K562 (cell line): ENCODE measurements around the gene GRB14. TPM values are rescaled to one million over a fixed set of nuclear protein-coding genes. Genes with fewer than 3 reads are reported as not detected.

Experiments used
- ATAC-seq: fragments of 200-7000 bp; cut with Tn5 transposase; 3 replicates; pipeline ENCODE4 v1.9.1; 2020; ENCODE audit warnings: moderate library complexity
- BruUV-seq: library from RNA; stranded (reverse); fragments of 400-500 nt; replicated peaks from 2 replicates; lab custom pipeline; 2021; lab: Mats Ljungman, UMichigan
- CTCF ChIA-PET: fragments of 300-600 bp; formaldehyde crosslinking; extraction: SDS; loops from one replicate; lab custom pipeline; 2021; ENCODE audit warnings: low intra/inter-chr PET ratio; lab: Yijun Ruan, JAX
- POLR2A ChIA-PET: fragments of 300-600, 350-650 bp; sonication (Branson Sonifier 250); formaldehyde crosslinking; extraction: SDS; loops from one replicate; lab custom pipeline; 2021; ENCODE audit warnings: antibody characterized with exemption, inconsistent platforms; lab: Yijun Ruan, JAX
- DNase-seq, 4 experiments: peaks; one replicate each; pipeline versions ENCODE4 v3.0.0 to v3.0.0-alpha.2; 2011 to 2018; ENCODE audit warnings: low spot score in 3 of 4, mixed read lengths in 3 of 4; ENCODE audit errors: extremely low read depth in 1 of 4
- FAIRE-seq: peaks from 2 replicates; lab custom pipeline; 2011; peaks lifted over from hg19 to GRCh38; lab: Jason Lieb, UNC
- H2AFZ ChIP-seq: 2 replicates; pipeline ENCODE4 v1.6.0; 2011; ENCODE audit warnings: low read depth, low read length, control low read depth, inconsistent platforms
- H3K27ac ChIP-seq: fragments of 200-600 bp; 3 replicates; pipeline ENCODE4 v1.8.0; 2011; ENCODE audit warnings: low read depth, mild to moderate bottlenecking, control low read depth, inconsistent platforms, low read length, moderate library complexity, mixed read lengths; ENCODE audit errors: extremely low read depth
- H3K27me3 ChIP-seq, 2 experiments: fragments of 300-600 bp in 1 of 2; 2 replicates in 1 of 2; 3 replicates in 1 of 2; pipeline versions ENCODE4 v1.6.0 to v1.8.0; 2011; ENCODE audit warnings: inconsistent platforms in 2 of 2, low read length in 2 of 2, mild to moderate bottlenecking in 1 of 2, mixed read lengths in 1 of 2, moderate library complexity in 1 of 2; ENCODE audit not compliant: control insufficient read depth in 2 of 2, insufficient read depth in 2 of 2
- H3K36me3 ChIP-seq: fragments of 300-600 bp; 3 replicates; pipeline ENCODE4 v1.8.0; 2011; ENCODE audit warnings: mild to moderate bottlenecking, low read length, inconsistent platforms; ENCODE audit not compliant: control insufficient read depth, insufficient read depth
- H3K4me1 ChIP-seq, 2 experiments: fragments of 200-600 bp in 1 of 2; replicated peaks in 1 of 2; 2 replicates in 1 of 2; 3 replicates in 1 of 2; pipeline versions ENCODE4 v1.5.1 to v1.8.0; 2011; ENCODE audit warnings: inconsistent platforms in 2 of 2, low read length in 2 of 2, mild to moderate bottlenecking in 1 of 2, mixed read lengths in 1 of 2, moderate library complexity in 1 of 2; ENCODE audit not compliant: control insufficient read depth in 2 of 2, insufficient read depth in 2 of 2
- H3K4me2 ChIP-seq: 2 replicates; pipeline ENCODE4 v1.6.1; 2011; ENCODE audit warnings: low read length, control low read depth, inconsistent platforms, mixed read lengths; ENCODE audit not compliant: insufficient read depth
- H3K4me3 ChIP-seq: fragments of 200-600 bp; sonication (generic), shearing (Covaris generic); 2 replicates; pipeline ENCODE4 v1.5.1; 2016; ENCODE audit warnings: control low read depth, inconsistent platforms
- H3K79me2 ChIP-seq: fragments of 200-600 bp; 3 replicates; pipeline ENCODE4 v1.8.0; 2011; ENCODE audit warnings: low read length, inconsistent platforms; ENCODE audit not compliant: control insufficient read depth, insufficient read depth
- H3K9ac ChIP-seq, 2 experiments: 2 replicates each; pipeline versions ENCODE4 v1.6.0 to v1.6.1; 2011; ENCODE audit warnings: low read depth in 2 of 2, low read length in 2 of 2, control low read depth in 1 of 2, inconsistent platforms in 1 of 2, mild to moderate bottlenecking in 1 of 2, mixed read lengths in 1 of 2; ENCODE audit not compliant: insufficient read depth in 1 of 2
- H3K9me1 ChIP-seq: one replicate; pipeline ENCODE4 v1.6.0; 2011; ENCODE audit warnings: inconsistent platforms, mild to moderate bottlenecking, low read length, moderate library complexity; ENCODE audit not compliant: control insufficient read depth, insufficient read depth
- H3K9me3 ChIP-seq: replicated peaks from 2 replicates; pipeline ENCODE4 v1.5.1; 2011; ENCODE audit warnings: low read depth, low read length, inconsistent platforms; ENCODE audit not compliant: control insufficient read depth, insufficient read depth
- H4K20me1 ChIP-seq: replicated peaks from 2 replicates; pipeline ENCODE4 v1.6.1; 2011; ENCODE audit warnings: low read length, inconsistent platforms, mixed read lengths; ENCODE audit not compliant: control insufficient read depth, insufficient read depth
- CC2D1A ChIP-seq: fragments of 450-650 bp; IDR thresholded peaks from 2 replicates; pipeline ENCODE4 v1.6.1; 2017; ENCODE audit warnings: mild to moderate bottlenecking
- DDX20 ChIP-seq: fragments of 450-650 bp; IDR thresholded peaks from 2 replicates; pipeline ENCODE4 v1.6.1; 2016; ENCODE audit warnings: missing genetic modification characterization, low read depth, mild to moderate bottlenecking, missing compliant biosample characterization, moderate library complexity
- ELK1 ChIP-seq: sonication (generic); formaldehyde crosslinking; IDR thresholded peaks from 2 replicates; pipeline ENCODE4 v1.8.1; 2022; ENCODE audit warnings: missing genetic modification reagents
- IFI16 ChIP-seq: fragments of 250-450 bp; sonication (Bioruptor Pico); IDR thresholded peaks from 2 replicates; pipeline ENCODE4 v2.1.2; 2022; ENCODE audit warnings: mild to moderate bottlenecking, inconsistent platforms
- JUNB ChIP-seq: fragments of 450-650 bp; formaldehyde crosslinking; conservative IDR thresholded peaks from 2 replicates; pipeline ENCODE4 v1.4.0; 2020; ENCODE audit warnings: mild to moderate bottlenecking
- MAX ChIP-seq: sonication (generic); formaldehyde crosslinking; IDR thresholded peaks from 2 replicates; pipeline ENCODE4 v1.9.0; 2022; ENCODE audit warnings: mild to moderate bottlenecking, missing genetic modification reagents
- MTF1 ChIP-seq: fragments of 250-450 bp; sonication (Bioruptor Pico); IDR thresholded peaks from 2 replicates; pipeline ENCODE4 v1.9.0; 2021; ENCODE audit warnings: moderate library complexity, mild to moderate bottlenecking, inconsistent platforms, borderline replicate concordance
- NELFE ChIP-seq: IDR thresholded peaks from 2 replicates; pipeline ENCODE4 v1.6.1; 2011; ENCODE audit warnings: mild to moderate bottlenecking; ENCODE audit not compliant: insufficient read depth, insufficient read length
- PPARD ChIP-seq: fragments of 250-450 bp; sonication (Bioruptor Pico); IDR thresholded peaks from 2 replicates; pipeline ENCODE4 v1.8.0; 2022; ENCODE audit warnings: inconsistent platforms, mild to moderate bottlenecking, moderate library complexity
- RBM25 ChIP-seq: fragments of 200-400 bp; formaldehyde crosslinking; IDR thresholded peaks from 2 replicates; pipeline ENCODE4 v1.6.1; 2018; ENCODE audit warnings: low read length, low read depth, moderate library complexity; ENCODE audit not compliant: severe bottlenecking
- RREB1 ChIP-seq: fragments of 250-450 bp; sonication (Bioruptor Pico); IDR thresholded peaks from 2 replicates; pipeline ENCODE4 v1.4.0; 2020
- TRIM24 ChIP-seq, 2 experiments: fragments of 450-650 bp; IDR thresholded peaks; 2 replicates each; pipeline ENCODE4 v1.6.1; 2016
- ZNF212 ChIP-seq: fragments of 450-650 bp; formaldehyde crosslinking; IDR thresholded peaks from 2 replicates; pipeline ENCODE4 v1.4.0; 2020; ENCODE audit warnings: mild to moderate bottlenecking
- ZNF232 ChIP-seq: sonication (generic); formaldehyde crosslinking; IDR thresholded peaks from 2 replicates; pipeline ENCODE4 v1.8.0; 2022; ENCODE audit warnings: mild to moderate bottlenecking, missing genetic modification reagents
- WGBS: fragments of 100-300 bp; shearing (Covaris generic); methylation state at CpG from one replicate; pipeline ENCODE4 v1.1.6; 2016; ENCODE audit warnings: low coverage, mixed read lengths; ENCODE audit not compliant: insufficient coverage; ENCODE audit errors: missing lambda C conversion rate; 5-methylcytosine and 5-hydroxymethylcytosine counted together
- in situ Hi-C: fragments of 300-500 bp; cut with MboI; formaldehyde crosslinking; loops from 4 replicates; pipeline ENCODE4 v1.15.0; 2018; ENCODE audit warnings: inconsistent platforms, mixed read lengths
- intact Hi-C: fragments of 100-400 bp; cut with micrococcal nuclease; formaldehyde crosslinking; loops from 2 replicates; pipeline ENCODE4 v1.14.2; 2022
- polyA plus RNA-seq, 8 experiments: library from polyadenylated mRNA; depleted of rRNA in 4 of 8; stranded (reverse) in 5 of 8; unstranded in 3 of 8; fragments of >200 nt; fragmentation: Nextera tagmentation in 2 of 8; fragmentation: Illumina TruSeq in 1 of 8; extraction: Ambion mirVana in 2 of 8; extraction: Trizol in 1 of 8; gene quantifications; 2 replicates each; pipeline versions ENCODE4 v1.2.1 to v1.2.3, GENCODE V29; 2011 to 2014; ENCODE audit warnings: inconsistent platforms in 1 of 8, missing spikeins in 1 of 8
- total RNA-seq, 7 experiments: library from RNA; depleted of rRNA in 6 of 7; stranded (reverse); fragments of >200 nt in 6 of 7; fragmentation: Illumina TruSeq in 2 of 7; extraction: Trizol in 2 of 7; gene quantifications; 2 replicates each; pipeline versions ENCODE4 v1.2.1 to v1.2.3, GENCODE V29; 2011 to 2021; ENCODE audit warnings: low replicate concordance in 1 of 7

GRB14 gene
- total and polyA plus RNA-seq, 9 of the 15 experiments (the other 6 are each of a cell fraction or from before 2014, with no cell fraction given), result not detected

- TF ChIP-seq MTF1 (CRISPR knock-in tag) (no peak), PPARD (CRISPR knock-in tag) (no peak), NELFE (no peak)
Measured at GRCh38 chr2:164574931-164575330, 46.4 kb downstream of the GRB14 start (continued).

GRCh38 chr2:164570475-164570874 is 50.8 kb downstream of the GRB14 start:
- TF ChIP-seq ELK1, result no peak
- no peak for TF ChIP-seq RBM25
- TF ChIP-seq ZNF212 (CRISPR knock-in tag), result no peak
- no peak for TF ChIP-seq JUNB
- TF ChIP-seq RREB1, result no peak
- no peak for TF ChIP-seq MAX (CRISPR knock-in tag)
- no peak for TF ChIP-seq DDX20 (tag)
- TF ChIP-seq IFI16, result no peak
- TF ChIP-seq ZNF232 (CRISPR knock-in tag), result no peak
- no peak for TF ChIP-seq TRIM24 (IDR thresholded peaks at IDR 0.05)
- TF ChIP-seq CC2D1A, result no peak
- Histone ChIP-seq H3K9ac (no peak overlapping the region), H3K27ac (no peak overlapping the region), H3K9me3 (no peaks in the 10 kb centered on the region), H3K4me1 (no peaks in the 10 kb centered on the region), H3K4me3 (no peak overlapping the region), H4K20me1 (no peaks in the 10 kb centered on the region), H3K4me2 (no peak overlapping the region), H3K79me2 (no peaks in the 10 kb centered on the region), H2AFZ (no peak overlapping the region), H3K9me1 (no peaks in the 10 kb centered on the region), H3K36me3 (no peaks in the 10 kb centered on the region), H3K27me3 (no peaks in the 10 kb centered on the region)
- 3% methylated on average over 2 of the region's 2 CpGs for WGBS
- DNase-seq, result no peak
- BruUV-seq, result no TSS peak
- no peak for ATAC-seq
- intact Hi-C loops (no loop called here), in situ Hi-C loops (no loop called here)
- ChIA-PET CTCF (no interaction called here), POLR2A (no interaction called here)
- FAIRE-seq, result no peak
